B cell (primary cell): ENCODE results near the gene TANK. TPM values are rescaled to one million over a fixed set of nuclear protein-coding genes. Genes with fewer than 3 reads are reported as not detected.

Experiments used
- ATAC-seq: fragments of 200-7000 bp; cut with Tn5 transposase; one replicate; pipeline ENCODE4 v1.10.0; 2021; ENCODE audit warnings: low read depth, mild to moderate bottlenecking, moderate number of reproducible peaks, moderate library complexity
- CTCF ChIA-PET: fragments of 350-600 bp; sonication (Branson Sonifier 250); formaldehyde crosslinking; loops from one replicate; lab custom pipeline; 2021; ENCODE audit warnings: antibody characterized with exemption, inconsistent platforms; lab: Charles Lee
- POLR2A ChIA-PET: fragments of 350-600 bp; sonication (Branson Sonifier 250); formaldehyde crosslinking; loops from one replicate; lab custom pipeline; 2021; ENCODE audit warnings: antibody characterized with exemption; lab: Charles Lee
- DNase-seq: peaks from one replicate; pipeline ENCODE4 v3.0.0; 2013
- H2AFZ ChIP-seq: 2 replicates; pipeline ENCODE4 v1.6.1; 2012; ENCODE audit warnings: mild to moderate bottlenecking, low read depth, low read length; ENCODE audit not compliant: insufficient read depth, poor library complexity, severe bottlenecking
- H3K27ac ChIP-seq, 2 donors: 1 replicate in 1 of 2; 2 replicates in 1 of 2; pipeline ENCODE4 v1.5.1; 2012 to 2013; ENCODE audit warnings: low read length in 2 of 2, mild to moderate bottlenecking in 2 of 2, moderate library complexity in 1 of 2
- H3K27me3 ChIP-seq, 4 experiments: fragments of 200-600 bp in 1 of 4; sonication (generic) in 1 of 4; replicated peaks in 1 of 4; 1 replicate in 2 of 4; 2 replicates in 2 of 4; pipeline versions ENCODE4 v1.6.1 to v1.7.0; 2013 to 2016; ENCODE audit warnings: low read length in 3 of 4, mild to moderate bottlenecking in 2 of 4, mixed read lengths in 1 of 4, moderate library complexity in 1 of 4; ENCODE audit not compliant: insufficient read depth in 4 of 4, control insufficient read depth in 3 of 4; ENCODE audit errors: control extremely low read depth in 1 of 4
- H3K36me3 ChIP-seq, 2 experiments: replicated peaks in 1 of 2; 1 replicate in 1 of 2; 2 replicates in 1 of 2; pipeline versions ENCODE4 v1.6.1 to v1.7.1; 2013; ENCODE audit warnings: low read length in 1 of 2; ENCODE audit not compliant: insufficient read depth in 2 of 2, control insufficient read depth in 1 of 2; ENCODE audit errors: control extremely low read depth in 1 of 2, extremely low read depth in 1 of 2
- H3K4me1 ChIP-seq, 2 donors: fragments of 200-600 bp in 1 of 2; sonication (generic) in 1 of 2; 1 replicate in 1 of 2; 2 replicates in 1 of 2; pipeline versions ENCODE4 v1.5.1 to v1.6.1; 2013 to 2017; ENCODE audit warnings: low read length in 2 of 2; ENCODE audit not compliant: control insufficient read depth in 2 of 2, insufficient read depth in 2 of 2
- H3K4me2 ChIP-seq: replicated peaks from 2 replicates; pipeline ENCODE3; 2012; ENCODE audit warnings: mild to moderate bottlenecking, low read depth, low read length; ENCODE audit not compliant: poor library complexity, severe bottlenecking
- H3K4me3 ChIP-seq, 5 experiments: fragments of 200-600 bp in 1 of 5; sonication (generic) in 1 of 5; 1 replicate in 3 of 5; 2 replicates in 2 of 5; pipeline versions ENCODE4 v1.5.1 to v1.7.0; 2011 to 2016; ENCODE audit warnings: low read length in 4 of 5, mild to moderate bottlenecking in 4 of 5, low read depth in 2 of 5, control low read depth in 1 of 5, moderate library complexity in 1 of 5; ENCODE audit not compliant: insufficient read depth in 1 of 5; ENCODE audit errors: control extremely low read depth in 1 of 5, extremely low read depth in 1 of 5
- H3K79me2 ChIP-seq: fragments of 200-600 bp; sonication (generic); one replicate; pipeline ENCODE4 v1.6.0; 2016; ENCODE audit warnings: low read length; ENCODE audit not compliant: control insufficient read depth, insufficient read depth
- H3K9ac ChIP-seq: fragments of 200-600 bp; sonication (generic); 2 replicates; pipeline ENCODE4 v1.6.1; 2017; ENCODE audit warnings: mild to moderate bottlenecking, low read length, moderate library complexity
- H3K9me3 ChIP-seq, 3 donors: one replicate each; pipeline versions ENCODE4 v1.6.1 to v1.7.1; 2013; ENCODE audit warnings: low read length in 2 of 3; ENCODE audit not compliant: control insufficient read depth in 2 of 3, insufficient read depth in 1 of 3; ENCODE audit errors: control extremely low read depth in 1 of 3
- H4K20me1 ChIP-seq: 2 replicates; pipeline ENCODE4 v1.6.0; 2012; ENCODE audit warnings: mild to moderate bottlenecking, low read length; ENCODE audit not compliant: insufficient read depth, control insufficient read depth, poor library complexity, severe bottlenecking
- H3K27ac Mint-ChIP-seq: one replicate; pipeline ENCODE4 v1.8.0; 2021; ENCODE audit warnings: mixed read lengths
- H3K27me3 Mint-ChIP-seq: one replicate; pipeline ENCODE4 v1.8.0; 2021; ENCODE audit warnings: mixed read lengths
- H3K4me1 Mint-ChIP-seq: one replicate; pipeline ENCODE4 v1.8.0; 2021; ENCODE audit warnings: mixed read lengths
- H3K4me3 Mint-ChIP-seq: one replicate; pipeline ENCODE4 v1.8.0; 2021; ENCODE audit warnings: mixed read lengths
- H3K9me3 Mint-ChIP-seq: one replicate; pipeline ENCODE4 v1.8.0; 2022; ENCODE audit warnings: mixed read lengths; ENCODE audit not compliant: insufficient read depth
- CTCF ChIP-seq: fragments of 200-600 bp; IDR thresholded peaks from one replicate; pipeline ENCODE4 v1.8.0; 2022; ENCODE audit warnings: antibody characterized with exemption, mild to moderate bottlenecking
- EZH2 ChIP-seq: IDR thresholded peaks from 2 replicates; pipeline ENCODE4 v1.6.1; 2012; ENCODE audit warnings: borderline replicate concordance, low read depth, mild to moderate bottlenecking, moderate library complexity, low read length; ENCODE audit not compliant: insufficient read depth, poor library complexity, severe bottlenecking
- WGBS: methylation state at CpG from one replicate; pipeline ENCODE4 v1.1.5; 2013; ENCODE audit warnings: missing lambda C conversion rate; ENCODE audit not compliant: insufficient coverage; 5-methylcytosine and 5-hydroxymethylcytosine counted together
- intact Hi-C: fragments of 100-400 bp; cut with micrococcal nuclease; formaldehyde crosslinking; loops from one replicate; pipeline ENCODE4 v1.10.0; 2022
- polyA plus RNA-seq: library from polyadenylated mRNA; depleted of rRNA; stranded (reverse); fragments of >200 nt; gene quantifications from 2 replicates; pipeline ENCODE4 v1.2.3, GENCODE V29; 2012
- total RNA-seq, 2 donors: library from RNA; stranded (reverse); fragments of 120-200 nt in 1 of 2; gene quantifications; 1 replicate in 1 of 2; 2 replicates in 1 of 2; pipeline versions ENCODE4 v1.2.3 to v1.2.4, GENCODE V29; 2013 to 2022

The TANK gene
- total and polyA plus RNA-seq, 2 donors (not counting 1 experiment from before 2014, with no cell fraction given): 62.4 to 179 TPM

- H3K36me3 ChIP-seq: peaks cover 12 to 41% of the 10 kb centered on the region in 2 experiments
- H3K27me3 Mint-ChIP-seq: no peaks in the 10 kb centered on the region
- H3K4me3 Mint-ChIP-seq: no peak overlapping the region
- H3K4me1 ChIP-seq: peaks cover 18 to 25% of the 10 kb centered on the region in 2 donors
- peaks cover 54% of the 10 kb centered on the region for H4K20me1 ChIP-seq
- TF ChIP-seq EZH2 (no peak), CTCF (no peak)
- ATAC-seq: no peak
- peaks cover 18 to 39% (median 19%) of the 10 kb centered on the region in 3 donors for H3K9me3 ChIP-seq
- intact Hi-C loops: no loop called here
- CTCF ChIA-PET: no interaction called here
- no peaks in the 10 kb centered on the region for H3K27me3 ChIP-seq
- peaks cover 14% of the 10 kb centered on the region for H3K9me3 Mint-ChIP-seq
- no peak overlapping the region for H3K9ac ChIP-seq
- 100% methylated on average over 2 of the region's 4 CpGs for WGBS
- no peak overlapping the region for H3K4me2 ChIP-seq
- DNase-seq: no peak
- H3K27ac ChIP-seq: no peak overlapping the region
- H2AFZ ChIP-seq: no peak overlapping the region
- H3K27ac Mint-ChIP-seq: no peak overlapping the region
- POLR2A ChIA-PET: no interaction called here
- peaks cover 97% of the 10 kb centered on the region for H3K79me2 ChIP-seq
- no peak overlapping the region for H3K4me3 ChIP-seq
- H3K4me1 Mint-ChIP-seq: peaks cover 57% of the 10 kb centered on the region
Measured at GRCh38 chr2:161150704-161151103, 9.5 kb upstream of the TANK start.

DNA sequence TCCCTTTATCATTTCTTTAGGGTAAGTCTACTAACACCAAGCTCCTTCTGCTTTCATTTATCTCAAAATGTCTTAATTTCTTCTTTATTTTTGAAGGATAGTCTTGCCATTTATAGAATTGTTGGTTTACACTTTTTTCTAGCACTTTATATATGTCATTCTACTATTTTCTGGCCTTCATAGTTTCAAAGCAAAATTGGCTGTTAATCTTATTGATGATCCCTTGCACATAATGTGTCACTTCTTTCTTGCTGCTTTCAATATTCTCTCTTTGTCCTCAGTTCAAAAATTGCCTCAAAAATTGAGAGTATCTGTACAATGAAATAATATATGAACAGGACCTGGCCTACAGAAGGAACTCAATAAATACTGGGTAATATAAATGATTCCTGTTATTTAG, 7.9 kb upstream of the TANK start:
- H3K27ac ChIP-seq: no peak overlapping the region
- DNase-seq: no peak
- ChIA-PET CTCF (interaction anchor here (0.8 to 0.9 kb wide), 2 partner anchors 14 to 17 kb away, joined by 3 read pairs; no protein-coding TSS in a partner anchor), POLR2A (no interaction called here)
- intact Hi-C loops: no loop called here
- H3K9me3 ChIP-seq: peaks cover 10 to 39% (median 19%) of the 10 kb centered on the region in 3 donors
- peaks cover 14% of the 10 kb centered on the region for H3K9me3 Mint-ChIP-seq
- no peaks in the 10 kb centered on the region for H3K27me3 ChIP-seq
- peaks cover 54% of the 10 kb centered on the region for H3K4me1 Mint-ChIP-seq
- TF ChIP-seq CTCF (no peak), EZH2 (no peak)
- peaks cover 44% of the 10 kb centered on the region for H4K20me1 ChIP-seq
- no peak overlapping the region for H3K9ac ChIP-seq
- H3K4me3 ChIP-seq: no peak overlapping the region
- H3K4me1 ChIP-seq: peaks cover 9 to 10% of the 10 kb centered on the region in 2 donors
- H2AFZ ChIP-seq: no peak overlapping the region
- peaks cover 97% of the 10 kb centered on the region for H3K79me2 ChIP-seq
- H3K4me2 ChIP-seq: no peak overlapping the region
- peaks cover 11 to 40% of the 10 kb centered on the region in 2 experiments for H3K36me3 ChIP-seq
- H3K27ac Mint-ChIP-seq: no peak overlapping the region
- H3K27me3 Mint-ChIP-seq: no peaks in the 10 kb centered on the region
- H3K4me3 Mint-ChIP-seq: no peak overlapping the region
- no peak for ATAC-seq
